NCI-H2081 (cell line): ENCODE measurements around the gene ZFR2.
"Not testable (repeated sequence)": the region's sequence is repeated elsewhere in the genome, so short reads cannot be mapped to it uniquely, and the experiment has no call there.

Experiments used
- DNase-seq, 2 experiments: peaks; one replicate each; lab custom pipeline; 2025; lab: John Stamatoyannopoulos, UW

The ZFR2 gene

GRCh38 chr19:3868770-3869456 lies at the start of gene ZFR2:
ZFR2 (minus strand) TSS chr19:3869038; CDS start chr19:3869017, 21 bp downstream.
- no peak for DNase-seq

GRCh38 chr19:3916033-3916432 lies 47.2 kb upstream of the ZFR2 start:
- DNase-seq = no peak

- no peak for DNase-seq
These were observed 45.4 kb upstream of the ZFR2 start for GRCh38 chr19:3914199-3914598.

- DNase-seq = no peak
These were observed 41.3 kb upstream of the ZFR2 start for GRCh38 chr19:3910105-3910504.

- no peak for DNase-seq
These were observed 39.6 kb upstream of the ZFR2 start for GRCh38 chr19:3908266-3909054.

- DNase-seq = no peak
These were observed 38.9 kb upstream of the ZFR2 start for GRCh38 chr19:3907626-3908265.

- DNase-seq = no peak
These were observed 35.4 kb upstream of the ZFR2 start for GRCh38 chr19:3904233-3904632.

GRCh38 chr19:3902317-3902973 lies 33.6 kb upstream of the ZFR2 start:
- DNase-seq = no peak

- no peak for DNase-seq
These were observed 30.9 kb upstream of the ZFR2 start for GRCh38 chr19:3899531-3900294.

GRCh38 chr19:3898426-3898825 lies 29.6 kb upstream of the ZFR2 start:
- no peak for DNase-seq

- no peak for DNase-seq
These were observed 29.1 kb upstream of the ZFR2 start for GRCh38 chr19:3897936-3898335.

- no peak for DNase-seq
These were observed 26.9 kb upstream of the ZFR2 start for GRCh38 chr19:3895788-3896187.

- not testable (repeated sequence) for DNase-seq
These were observed 26.1 kb upstream of the ZFR2 start for GRCh38 chr19:3894959-3895358.

- no peak for DNase-seq
These were observed 24.8 kb upstream of the ZFR2 start for GRCh38 chr19:3893509-3894179.

GRCh38 chr19:3890591-3890990 lies 21.8 kb upstream of the ZFR2 start:
- DNase-seq = no peak

- no peak for DNase-seq
These were observed 13.2 kb upstream of the ZFR2 start for GRCh38 chr19:3882041-3882384.

- DNase-seq = no peak
These were observed 12.6 kb upstream of the ZFR2 start for GRCh38 chr19:3881272-3882040.

GRCh38 chr19:3880471-3881271 lies 11.8 kb upstream of the ZFR2 start, which contains the start of gene ATCAY:
ATCAY (plus strand) TSS chr19:3880685; CDS start chr19:3885768, 5,083 bp downstream.
- peak; percentile 70 to 83 for DNase-seq

- no peak for DNase-seq
These were observed 10.8 kb upstream of the ZFR2 start for GRCh38 chr19:3879656-3880055.
